HG03097 (cell line): ENCODE data around the gene TECTA.
"Not testable (repeated sequence)": the region's sequence is repeated elsewhere in the genome, so short reads cannot be mapped to it uniquely, and the experiment has no call there.

Source experiments
- ATAC-seq: cut with Tn5 transposase; IDR thresholded peaks from one replicate; pipeline ENCODE4 v1.9.1; 2021; ENCODE audit not compliant: unreplicated experiment, low FRiP score

TECTA gene

DNA sequence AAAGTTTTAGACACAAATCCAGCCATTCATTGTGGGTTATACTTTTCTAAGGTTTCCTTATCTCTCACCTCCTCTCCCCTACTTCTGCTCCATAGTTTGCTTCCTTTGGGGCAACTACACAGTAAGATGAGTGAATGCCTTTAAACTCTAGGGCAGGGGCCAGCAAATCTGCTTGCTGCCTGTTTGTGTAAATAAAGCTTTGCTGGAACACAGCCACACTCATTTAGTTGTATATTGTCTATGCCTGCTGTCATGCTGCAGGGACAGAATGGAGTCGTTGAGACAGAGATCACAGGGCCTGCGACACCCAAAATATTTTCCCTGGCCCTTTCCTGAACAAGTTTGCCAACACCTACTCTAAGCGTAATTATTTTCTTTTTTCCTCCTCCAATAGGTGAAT lies 58.7 kb downstream of the TECTA start:
- no peak for ATAC-seq

DNA sequence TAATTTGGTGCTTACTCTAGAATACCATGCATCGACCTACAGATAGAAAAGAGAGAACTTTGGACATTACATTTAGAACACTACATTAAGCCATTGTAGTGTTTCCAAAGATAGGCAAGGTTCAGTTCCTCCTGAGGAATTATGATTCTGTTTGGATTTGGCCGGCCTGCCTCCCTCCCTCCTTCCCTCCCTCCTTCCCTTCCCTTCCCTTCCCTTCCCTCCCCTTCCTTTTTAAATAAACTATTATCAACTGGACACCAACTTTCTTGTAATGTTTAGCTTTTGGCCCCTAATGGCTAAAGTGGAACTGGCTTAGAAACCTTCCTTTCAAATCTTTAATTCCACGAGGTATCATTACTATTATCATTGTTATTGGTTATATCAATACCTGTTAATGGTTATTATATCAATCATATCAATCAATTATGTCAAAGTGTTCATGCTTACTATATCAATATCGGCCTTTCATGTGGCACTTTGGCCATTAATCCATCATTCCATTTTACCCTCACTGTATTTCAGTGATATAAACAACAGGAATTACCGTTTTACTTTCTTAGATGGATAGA lies 60.4 kb downstream of the TECTA start:
- ATAC-seq, result no peak

DNA sequence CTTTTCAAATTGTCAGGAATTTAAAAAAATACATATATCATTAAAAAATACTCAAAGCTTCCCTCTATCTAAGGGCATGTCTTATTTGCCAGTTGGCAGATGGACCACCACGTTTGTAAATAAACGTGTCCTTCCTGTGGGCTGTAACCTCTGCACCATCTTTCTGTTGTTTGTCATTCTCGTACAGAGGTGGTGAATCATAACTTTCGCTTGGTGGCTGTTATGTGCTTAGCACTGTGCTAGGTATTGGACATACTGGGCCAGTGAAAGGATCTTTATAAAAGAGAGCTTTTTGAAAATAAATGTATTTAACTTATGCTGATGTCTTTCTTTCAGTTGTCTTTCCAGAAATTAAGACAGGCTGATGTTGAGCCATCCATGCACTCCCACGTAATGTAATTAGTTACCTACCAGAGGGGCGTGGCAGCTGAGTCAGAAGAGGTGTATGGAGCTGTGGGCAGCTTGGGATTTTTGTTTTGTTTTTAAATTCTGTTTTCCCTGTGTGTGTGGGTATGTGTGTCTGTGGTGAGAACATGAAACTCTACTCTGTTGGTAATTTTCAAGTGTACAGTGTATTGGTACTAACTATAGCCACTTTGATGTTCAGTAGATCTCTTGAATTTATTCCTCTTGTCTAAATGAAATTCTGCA lies 62.7 kb downstream of the TECTA start:
- no peak for ATAC-seq

DNA sequence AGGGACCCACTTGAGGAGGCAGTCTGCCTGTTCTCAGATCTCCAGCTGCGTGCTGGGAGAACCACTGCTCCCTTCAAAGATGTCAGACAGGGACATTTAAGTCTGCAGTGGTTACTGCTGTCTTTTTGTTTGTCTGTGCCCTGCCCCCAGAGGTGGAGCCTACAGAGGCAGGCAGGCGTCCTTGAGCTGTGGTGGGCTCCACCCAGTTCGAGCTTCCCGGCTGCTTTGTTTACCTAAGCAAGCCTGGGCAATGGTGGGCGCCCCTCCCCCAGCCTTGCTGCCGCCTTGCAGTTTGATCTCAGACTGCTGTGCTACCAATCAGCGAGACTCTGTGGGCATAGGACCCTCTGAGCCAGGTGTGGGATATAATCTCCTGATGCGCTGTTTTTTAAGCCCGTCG lies 76.6 kb downstream of the TECTA start:
- ATAC-seq, result not testable (repeated sequence)

DNA sequence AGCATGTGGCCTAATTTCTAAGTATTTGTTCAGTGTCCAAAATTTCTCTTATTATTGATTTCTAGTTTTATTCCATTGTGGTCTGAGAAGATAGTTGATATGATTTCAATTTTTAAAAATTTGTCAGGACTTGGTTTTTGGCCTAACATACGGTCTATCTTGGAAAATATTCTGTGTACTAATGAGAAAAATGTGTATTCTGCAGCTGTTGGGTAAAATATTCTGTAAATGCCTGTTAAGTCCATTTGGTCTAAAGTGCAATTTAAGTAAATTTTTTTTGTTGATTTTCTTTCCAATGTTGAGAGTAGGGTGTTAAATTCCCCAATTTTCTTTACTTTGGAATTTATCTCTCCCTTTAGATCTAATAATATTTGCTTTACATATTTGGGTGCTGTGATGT lies 78.3 kb downstream of the TECTA start:
- no peak for ATAC-seq

DNA sequence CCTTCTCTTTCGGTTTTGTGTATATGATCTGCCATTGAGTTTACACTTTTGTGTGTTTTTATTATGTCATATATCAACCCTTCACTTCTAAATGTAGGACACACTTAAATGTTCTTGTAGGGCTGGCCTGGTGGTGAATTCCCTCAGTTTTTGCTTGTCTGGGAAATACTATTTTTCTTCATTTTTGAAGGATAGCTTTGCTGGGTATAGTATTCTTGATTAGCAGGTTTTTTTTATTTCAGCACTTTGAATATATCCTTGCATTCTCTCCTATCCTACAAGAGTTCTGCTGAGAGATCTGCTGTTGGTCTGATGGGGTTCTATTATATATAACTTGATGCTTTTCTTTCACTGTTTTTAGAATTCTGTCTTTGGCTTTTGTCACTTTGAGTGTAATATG lies 79.1 kb downstream of the TECTA start:
- ATAC-seq, result no peak

DNA sequence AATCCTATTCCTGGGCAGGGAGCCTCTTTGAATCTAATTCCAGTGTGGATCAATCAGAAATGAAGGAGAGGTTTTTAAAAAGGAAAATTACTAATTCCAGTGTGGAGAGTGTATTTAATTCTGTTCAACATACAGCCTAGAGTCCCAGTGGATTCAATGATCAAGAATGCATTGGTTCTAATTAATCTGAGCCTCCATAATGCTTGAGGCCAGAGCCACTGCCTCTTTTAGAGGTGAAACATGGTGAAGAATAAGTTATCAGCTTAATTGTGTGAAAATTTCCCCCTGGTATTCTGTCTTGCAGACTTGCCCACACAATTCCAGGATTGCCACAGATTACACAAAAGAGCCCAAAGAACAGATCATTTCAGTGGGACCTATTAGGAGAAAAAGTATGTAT lies 87.7 kb downstream of the TECTA start:
- ATAC-seq, result no peak

DNA sequence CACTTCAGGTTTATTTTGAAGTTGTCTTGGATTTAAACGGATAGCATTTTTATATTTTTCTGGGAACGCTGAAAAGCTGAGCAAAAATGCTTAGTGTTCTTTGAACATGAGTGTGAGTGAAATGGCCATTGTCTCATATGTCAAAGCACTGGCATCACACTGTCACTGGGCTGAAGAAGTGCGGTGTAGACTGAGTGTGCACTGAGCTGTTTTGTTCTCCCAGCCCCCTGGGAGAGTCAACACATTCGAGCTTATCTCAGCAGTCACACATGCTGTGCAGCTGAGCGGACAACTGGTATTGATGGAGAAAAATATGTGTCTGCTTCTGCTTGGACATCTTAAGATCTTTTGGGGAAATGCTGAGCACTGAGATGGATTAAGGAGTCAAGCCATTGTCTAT lies 90.8 kb downstream of the TECTA start:
- ATAC-seq, result no peak

DNA sequence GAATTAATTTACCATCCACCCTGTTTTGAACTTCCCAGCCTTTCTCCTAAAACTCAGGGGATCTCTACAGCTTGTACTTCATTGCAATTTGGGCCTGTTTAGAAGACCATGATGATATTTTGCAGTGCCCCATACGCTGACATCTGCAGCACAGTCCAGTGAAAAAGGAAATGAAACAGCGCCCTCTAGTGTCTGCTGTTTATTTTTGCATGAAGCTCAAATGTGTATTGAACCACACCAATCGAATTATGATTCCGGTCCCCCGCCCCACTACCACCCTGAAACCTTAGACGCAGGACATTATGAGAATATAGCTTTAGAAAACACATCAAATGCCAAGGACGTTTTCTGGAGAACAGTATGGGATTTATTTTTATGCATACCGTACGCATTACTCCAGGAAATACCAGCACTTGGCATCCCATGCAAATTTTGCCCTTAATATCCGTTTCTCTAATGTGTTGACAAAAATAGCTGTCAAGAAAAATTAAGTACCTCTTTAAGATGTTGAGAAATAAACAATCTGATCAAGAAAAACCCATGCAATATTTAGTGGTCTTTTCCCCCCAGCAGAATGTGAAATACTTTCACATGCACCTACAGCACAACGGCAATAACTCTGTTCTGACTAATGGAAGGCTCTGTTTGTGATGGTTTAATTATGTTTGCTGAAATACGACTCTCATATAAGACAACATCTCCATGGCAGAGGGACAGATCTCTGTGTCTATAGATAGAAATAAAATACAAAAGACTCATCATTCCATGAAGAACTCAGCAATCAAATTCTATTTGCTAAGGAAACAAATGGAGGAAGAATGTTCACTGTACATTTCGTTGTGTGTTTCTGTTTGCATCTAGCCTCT lies 93.9 kb downstream of the TECTA start:
- no peak for ATAC-seq

DNA sequence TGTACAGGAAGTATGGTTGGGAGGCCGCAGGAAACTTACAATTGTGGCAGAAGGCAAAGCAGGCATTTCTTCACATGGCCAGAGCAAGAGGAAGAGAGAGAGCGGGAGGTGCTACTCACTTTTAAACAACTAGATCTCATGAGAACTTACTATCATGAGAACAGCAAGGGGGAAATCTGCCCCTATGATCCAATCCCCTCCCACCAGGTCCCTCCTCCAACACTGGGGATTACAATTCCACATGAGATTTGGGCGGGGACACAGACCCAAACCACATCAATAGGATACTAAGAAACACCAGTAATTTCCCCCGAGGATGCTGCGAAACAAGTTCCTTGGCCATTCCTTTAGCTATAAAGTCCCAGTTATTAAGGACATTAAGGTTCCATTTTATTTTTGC lies 97.4 kb downstream of the TECTA start:
- ATAC-seq, result no peak

DNA sequence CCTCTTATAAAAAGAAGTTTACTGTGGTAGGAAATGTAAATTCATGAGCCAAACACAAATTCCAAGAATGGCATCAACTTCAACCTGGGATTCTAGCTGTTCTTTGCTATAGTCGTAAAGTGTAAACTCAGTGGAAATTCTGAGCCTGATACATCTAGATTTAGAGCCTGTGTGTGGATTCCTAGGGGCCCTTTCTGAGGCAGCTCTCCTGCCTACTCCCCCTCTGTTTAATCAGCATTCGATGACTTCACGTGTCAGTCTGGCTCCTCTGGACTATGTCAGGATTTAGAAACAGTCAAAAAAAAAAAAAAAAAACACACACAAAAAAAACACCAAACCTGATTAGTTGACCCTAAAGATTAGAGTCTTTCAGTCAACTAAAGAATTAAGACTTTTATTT lies 98.5 kb downstream of the TECTA start:
- ATAC-seq, result no peak

DNA sequence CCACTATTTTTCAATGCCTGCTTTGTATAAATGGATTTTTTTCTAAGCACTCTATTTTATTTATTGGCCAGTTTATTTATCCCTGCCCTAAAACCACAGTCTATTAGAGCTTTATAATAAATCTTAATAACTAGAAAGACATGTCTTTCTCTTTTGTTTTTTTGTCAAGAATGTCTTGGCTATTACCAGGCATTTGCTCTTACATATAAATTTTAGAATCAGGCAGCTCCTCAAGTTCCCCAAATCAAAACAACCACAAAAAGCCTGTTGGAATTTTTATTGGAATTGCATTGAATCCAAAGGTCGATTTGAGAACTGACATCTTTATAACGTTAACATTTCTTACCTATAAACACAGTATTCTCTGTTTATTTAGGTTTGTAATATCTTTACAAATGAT lies 105.8 kb downstream of the TECTA start:
- ATAC-seq, result no peak

DNA sequence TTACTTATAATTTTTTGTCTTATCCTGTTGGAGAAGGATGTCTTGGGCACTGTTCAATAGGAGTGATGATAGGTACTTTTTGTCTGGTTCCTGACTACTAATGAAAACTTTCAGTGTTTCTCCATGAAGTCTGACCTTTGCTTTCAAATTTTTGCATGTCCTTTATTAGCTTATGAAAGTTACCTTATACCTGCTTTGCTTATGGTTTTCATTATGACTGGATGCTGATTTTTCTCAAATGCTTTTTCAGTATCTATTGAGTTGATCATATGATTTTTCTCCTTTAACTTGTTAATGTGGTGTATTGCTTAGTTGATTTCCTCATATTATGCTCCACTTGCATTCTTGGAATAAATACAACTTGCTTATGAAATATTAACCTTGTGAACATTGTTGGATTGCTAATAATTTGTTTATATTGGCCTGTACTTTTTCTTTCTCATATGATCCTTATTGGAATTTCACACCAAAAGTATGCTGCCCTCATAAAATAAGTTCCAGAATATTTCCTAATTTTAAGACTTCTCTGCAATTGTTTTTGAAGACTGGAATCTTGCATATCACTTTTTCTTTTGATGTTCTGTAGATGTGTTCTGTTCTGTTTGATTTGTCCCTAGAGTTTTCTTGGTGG lies 106.6 kb downstream of the TECTA start:
- ATAC-seq, result no peak

DNA sequence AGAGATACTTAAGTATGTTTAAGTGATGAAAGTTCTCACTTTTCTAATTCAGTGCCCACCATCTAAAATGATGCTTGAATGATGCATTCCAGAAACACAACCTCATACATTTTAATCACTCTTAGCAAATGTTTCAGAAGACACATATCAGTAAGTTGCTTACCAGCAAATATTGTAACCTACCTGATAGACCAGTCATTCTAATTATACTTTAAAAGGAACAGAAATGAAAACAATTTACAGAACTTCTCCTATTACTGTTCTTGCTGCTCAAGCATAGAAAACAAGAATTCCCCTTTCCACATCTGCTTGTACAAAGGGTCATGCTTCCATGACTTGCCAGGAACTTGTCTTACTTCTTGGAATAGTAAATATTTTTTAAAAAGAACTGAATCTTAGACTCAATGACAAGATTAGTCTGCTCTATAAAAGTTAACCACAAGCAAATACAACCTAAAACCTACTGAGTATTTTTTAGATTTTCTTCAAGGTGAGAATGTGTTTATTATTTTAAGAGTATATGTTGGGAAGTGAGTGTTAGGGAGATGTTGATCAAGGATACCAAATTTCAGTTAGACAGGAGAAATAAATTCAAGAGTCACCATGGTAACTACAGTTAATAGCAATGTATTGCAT lies 109.5 kb downstream of the TECTA start:
- no peak for ATAC-seq

DNA sequence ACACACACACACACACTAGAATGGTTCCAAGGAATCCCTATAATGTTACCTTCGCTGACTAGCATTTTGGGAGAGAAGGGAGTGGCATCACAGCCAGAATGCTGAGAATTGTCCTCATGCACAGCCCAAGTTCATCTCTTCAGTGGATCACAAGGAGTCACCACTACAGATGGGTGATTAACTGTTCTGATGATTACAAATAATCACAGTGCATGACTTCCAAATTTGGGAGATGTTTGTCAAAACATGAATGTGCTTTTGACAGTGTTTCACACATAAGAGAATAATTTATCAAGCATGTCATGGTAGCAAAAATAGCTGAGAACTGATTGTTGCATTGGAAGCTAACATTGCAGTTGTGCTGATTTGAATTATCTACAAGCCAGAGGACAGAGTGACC lies 110.6 kb downstream of the TECTA start:
- no peak for ATAC-seq

DNA sequence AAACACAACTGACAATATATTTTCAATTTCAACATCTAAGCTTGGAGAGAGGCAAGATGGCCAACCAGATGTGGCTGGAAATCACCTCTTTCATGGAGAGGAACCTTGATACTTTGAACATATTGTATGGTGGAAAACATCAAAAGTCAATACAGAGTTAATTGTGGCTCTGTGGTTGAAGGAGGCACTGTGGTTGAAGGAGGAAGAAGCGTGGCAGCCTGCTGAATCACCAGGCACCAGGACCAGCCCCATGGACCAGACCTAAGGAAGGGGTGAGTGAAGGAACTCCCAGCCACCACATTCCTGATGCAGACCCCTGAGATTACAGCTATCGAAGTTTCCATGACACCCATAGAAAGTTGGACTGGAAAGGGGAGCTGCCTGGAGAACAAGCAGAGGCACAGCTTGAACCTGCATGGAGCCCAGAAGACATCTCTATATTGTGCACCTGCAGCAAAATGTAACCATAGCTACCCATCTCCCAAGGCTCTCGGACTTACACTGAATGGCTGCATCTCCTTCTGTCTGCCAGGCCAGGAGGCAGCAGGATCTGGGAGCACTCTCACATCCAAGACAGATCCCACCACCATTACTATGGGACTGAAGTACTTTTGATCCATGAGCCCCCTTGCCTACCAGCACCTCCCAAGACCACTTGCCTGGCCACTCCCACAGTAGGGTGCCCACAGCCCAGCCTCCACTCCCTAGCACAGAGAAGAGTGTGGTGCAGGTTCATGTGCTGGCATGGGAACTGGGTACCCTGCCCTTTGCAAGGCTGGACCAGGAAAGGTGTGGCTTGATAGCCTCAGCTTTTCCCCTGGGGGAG lies 111.7 kb downstream of the TECTA start:
- ATAC-seq, result no peak

DNA sequence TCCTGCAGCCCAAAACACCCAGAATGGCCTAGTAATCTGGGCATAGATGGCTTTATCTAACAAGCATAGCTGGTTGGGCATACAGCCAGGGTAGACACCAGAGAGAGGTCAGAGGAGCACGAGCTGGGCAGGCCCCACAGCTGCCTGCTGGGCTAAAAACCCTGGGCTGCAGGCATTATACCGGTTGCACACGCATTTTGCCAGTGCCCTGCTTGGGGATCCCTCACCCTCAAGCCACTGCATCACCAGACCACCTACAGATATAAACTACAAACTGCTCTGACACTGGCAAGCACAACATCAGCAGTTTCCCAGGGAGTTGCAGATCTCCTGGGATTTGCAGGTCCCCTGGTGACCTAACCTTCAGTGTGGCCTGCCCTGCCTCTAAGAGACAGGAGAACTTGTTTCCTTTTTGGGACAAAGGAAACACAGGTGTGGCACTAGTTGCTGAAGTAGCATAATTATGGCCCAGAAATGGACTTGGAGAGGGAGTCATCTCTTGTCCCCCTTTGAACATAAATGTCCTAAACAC lies 112.4 kb downstream of the TECTA start:
- ATAC-seq, result no peak

DNA sequence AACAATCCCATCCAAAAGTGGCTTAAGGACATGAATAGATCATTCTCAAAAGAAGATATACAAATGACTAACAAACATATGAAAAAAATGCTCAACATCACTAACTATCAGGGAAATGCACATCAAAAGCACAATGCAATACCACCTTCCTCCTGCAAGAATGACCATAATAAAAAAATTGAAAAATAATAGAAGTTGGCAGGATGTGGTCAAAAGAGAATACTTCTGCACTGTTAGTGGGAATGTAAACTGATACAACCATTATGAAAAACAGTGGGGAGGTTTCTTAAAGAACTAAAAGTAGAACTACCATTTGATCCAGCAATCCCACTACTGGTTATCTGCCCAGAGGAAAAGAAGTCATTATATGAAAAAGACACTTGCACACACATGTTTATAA lies 113.8 kb downstream of the TECTA start:
- no peak for ATAC-seq

DNA sequence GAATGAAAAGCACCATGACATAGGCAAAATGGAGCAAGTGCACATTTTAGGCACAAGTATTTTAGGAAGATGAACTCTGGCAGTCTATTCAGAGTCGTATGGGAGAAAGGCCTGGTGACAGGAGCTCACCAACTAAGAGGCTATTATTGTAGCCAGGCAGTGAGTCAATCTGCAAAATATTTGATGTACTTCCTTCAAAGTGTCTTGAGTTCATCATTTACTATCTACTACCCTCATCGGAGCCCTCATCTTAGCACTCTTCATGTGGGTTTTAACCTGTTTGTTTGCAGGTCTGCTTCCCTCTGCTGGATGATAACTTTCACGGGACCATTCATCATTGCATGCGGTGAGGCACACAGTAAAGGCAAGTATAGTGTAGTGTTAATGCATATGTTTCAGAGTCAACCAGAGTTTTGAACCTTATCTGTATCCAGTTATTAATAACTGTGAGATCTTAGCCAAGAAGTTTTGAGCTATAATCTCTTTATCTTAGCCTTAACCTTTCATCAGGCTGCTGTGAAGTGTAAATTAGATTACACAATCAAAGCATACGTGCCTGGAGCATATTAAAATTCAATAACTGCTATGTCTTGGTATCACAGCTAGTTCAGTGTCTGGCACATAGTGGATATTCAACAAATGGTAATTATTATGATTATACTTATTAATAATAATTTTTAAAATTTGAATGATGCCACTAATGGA lies 120.6 kb downstream of the TECTA start:
- no peak for ATAC-seq
